ENCODE data around the gene LY6G6F. TPM values are rescaled to one million over a fixed set of nuclear protein-coding genes. Genes with fewer than 3 reads are reported as not detected.
A peak's percentile ranks its signal among the peaks of the same experiment; 100 is the strongest.

LY6G6F gene
- total and polyA plus RNA-seq, 2 of the 13 experiments (the other 11 are each of a cell fraction or from before 2014, with no cell fraction given): not detected

GRCh38 chr6:31737315-31737990 lies 30.8 kb downstream of the LY6G6F start (continued):
- TF ChIP-seq ZSCAN5A (CRISPR knock-in tag; IDR thresholded peaks at IDR 0.05; ENCODE audit: borderline replicate concordance) (no peak), ZNF761 (CRISPR knock-in tag; conservative IDR thresholded peaks at IDR 0.05) (no peak), KLF13 (CRISPR knock-in tag; IDR thresholded peaks at IDR 0.05) (no peak), AHR (CRISPR knock-in tag; IDR thresholded peaks at IDR 0.05) (no peak; the same call in 1 of the 2 replicates), NONO (IDR thresholded peaks at IDR 0.05) (no peak), NONO (CRISPR knock-in tag; conservative IDR thresholded peaks at IDR 0.05) (peak; percentile 69), MAF1 (CRISPR knock-in tag; IDR thresholded peaks at IDR 0.05; ENCODE audit: borderline replicate concordance) (no peak), HNF1B (CRISPR knock-in tag; IDR thresholded peaks at IDR 0.05) (peak; percentile 72), ZNF549 (CRISPR knock-in tag; IDR thresholded peaks at IDR 0.05) (no peak), HMGA1 (CRISPR knock-in tag; conservative IDR thresholded peaks at IDR 0.05) (no peak), ZNF136 (CRISPR knock-in tag; IDR thresholded peaks at IDR 0.05; ENCODE audit: low read depth) (no peak; the same call in 1 of the 2 replicates), MLXIP (CRISPR knock-in tag; IDR thresholded peaks at IDR 0.05; ENCODE audit: borderline replicate concordance) (no peak)
- TF ChIP-seq, protein P1, sequence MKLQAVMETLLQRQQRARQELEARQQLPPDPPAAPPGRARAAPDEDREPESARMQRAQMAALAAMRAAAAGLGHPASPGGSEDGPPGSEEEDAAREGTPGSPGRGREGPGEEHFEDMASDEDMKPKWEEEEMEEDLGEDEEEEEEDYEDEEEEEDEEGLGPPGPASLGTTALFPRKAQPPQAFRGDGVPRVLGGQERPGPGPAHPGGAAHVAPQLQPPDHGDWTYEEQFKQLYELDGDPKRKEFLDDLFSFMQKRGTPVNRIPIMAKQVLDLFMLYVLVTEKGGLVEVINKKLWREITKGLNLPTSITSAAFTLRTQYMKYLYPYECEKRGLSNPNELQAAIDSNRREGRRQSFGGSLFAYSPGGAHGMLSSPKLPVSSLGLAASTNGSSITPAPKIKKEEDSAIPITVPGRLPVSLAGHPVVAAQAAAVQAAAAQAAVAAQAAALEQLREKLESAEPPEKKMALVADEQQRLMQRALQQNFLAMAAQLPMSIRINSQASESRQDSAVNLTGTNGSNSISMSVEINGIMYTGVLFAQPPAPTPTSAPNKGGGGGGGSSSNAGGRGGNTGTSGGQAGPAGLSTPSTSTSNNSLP (IDR thresholded peaks at IDR 0.05; ENCODE audit: low read depth, low read length): peak; percentile 86
- TF ChIP-seq, protein P2, sequence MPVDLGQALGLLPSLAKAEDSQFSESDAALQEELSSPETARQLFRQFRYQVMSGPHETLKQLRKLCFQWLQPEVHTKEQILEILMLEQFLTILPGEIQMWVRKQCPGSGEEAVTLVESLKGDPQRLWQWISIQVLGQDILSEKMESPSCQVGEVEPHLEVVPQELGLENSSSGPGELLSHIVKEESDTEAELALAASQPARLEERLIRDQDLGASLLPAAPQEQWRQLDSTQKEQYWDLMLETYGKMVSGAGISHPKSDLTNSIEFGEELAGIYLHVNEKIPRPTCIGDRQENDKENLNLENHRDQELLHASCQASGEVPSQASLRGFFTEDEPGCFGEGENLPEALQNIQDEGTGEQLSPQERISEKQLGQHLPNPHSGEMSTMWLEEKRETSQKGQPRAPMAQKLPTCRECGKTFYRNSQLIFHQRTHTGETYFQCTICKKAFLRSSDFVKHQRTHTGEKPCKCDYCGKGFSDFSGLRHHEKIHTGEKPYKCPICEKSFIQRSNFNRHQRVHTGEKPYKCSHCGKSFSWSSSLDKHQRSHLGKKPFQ (CRISPR knock-in tag; IDR thresholded peaks at IDR 0.05; ENCODE audit: insufficient replicate concordance): no peak
